ENCODE measurements around the gene PIM3.

DNA sequence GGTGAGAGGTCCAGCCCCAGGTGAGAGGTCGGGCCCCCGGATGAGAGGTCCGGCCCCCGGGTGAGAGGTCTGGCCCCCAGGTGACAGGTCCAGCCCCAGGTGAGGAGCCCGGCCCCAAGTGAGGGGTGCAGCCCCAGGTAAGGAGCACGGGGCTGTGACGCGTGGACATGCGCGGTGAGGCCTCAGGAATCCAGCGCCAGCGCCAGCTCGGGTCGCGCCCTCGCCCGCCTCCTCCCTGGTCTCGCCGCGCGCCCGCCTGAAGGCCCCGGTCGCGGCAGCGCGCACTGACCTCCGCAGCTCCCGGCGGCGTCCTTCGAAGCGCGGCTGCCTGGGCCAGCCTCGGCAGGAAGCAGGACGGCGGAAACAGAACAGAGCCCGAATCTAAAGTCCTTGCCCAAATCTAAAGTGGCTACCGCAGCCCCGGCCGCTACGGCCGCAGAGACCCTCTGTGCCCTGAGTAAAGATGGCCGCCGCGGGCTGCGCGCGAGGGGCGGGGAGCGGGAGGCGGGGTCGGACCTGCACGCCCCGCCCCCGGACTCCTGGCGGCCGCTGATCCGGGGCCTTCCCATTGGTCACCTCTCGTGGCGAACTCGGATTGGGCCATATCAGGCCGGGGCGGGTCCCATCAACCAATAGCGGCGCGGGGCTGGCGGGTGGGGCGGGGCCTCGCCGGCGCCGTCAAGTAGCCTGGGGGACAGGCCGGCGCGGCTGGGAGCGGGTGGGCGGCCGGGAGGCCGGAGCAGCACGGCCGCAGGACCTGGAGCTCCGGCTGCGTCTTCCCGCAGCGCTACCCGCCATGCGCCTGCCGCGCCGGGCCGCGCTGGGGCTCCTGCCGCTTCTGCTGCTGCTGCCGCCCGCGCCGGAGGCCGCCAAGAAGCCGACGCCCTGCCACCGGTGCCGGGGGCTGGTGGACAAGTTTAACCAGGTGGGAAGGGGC is 42.3 kb upstream of the PIM3 start, which contains the start of the genes ALG12 and CRELD2:
- no peak; the same call in 1 of the 2 replicates for TF ChIP-seq GATA2 (IDR thresholded peaks at IDR 0.05; ENCODE audit: low read depth, low read length)
- no peak for TF ChIP-seq GATA3 (IDR thresholded peaks at IDR 0.05; ENCODE audit: low read depth, low read length)

Measured in SH-SY5Y (cell line).